Hematopoietic multipotent progenitor cell (in vitro differentiated cells): ENCODE data around the gene RRAS. TPM values are rescaled to one million over a fixed set of nuclear protein-coding genes. Genes with fewer than 3 reads are reported as not detected.
A peak's percentile ranks its signal among the peaks of the same experiment; 100 is the strongest.

Experiments
- DNase-seq, 3 donors: peaks; one replicate each; pipeline ENCODE4 v3.0.0-alpha.2; 2011 to 2015; ENCODE audit warnings: low read depth in 2 of 3, low spot score in 2 of 3
- total RNA-seq: library from RNA; depleted of rRNA; stranded (reverse); fragments of >200 nt; gene quantifications from one replicate; pipeline ENCODE4 v1.2.3, GENCODE V29; 2012

RRAS gene
- total RNA-seq, 1 donor: 7.5 TPM

- DNase-seq: no peak
Measured at GRCh38 chr19:49597703-49597974, 42.3 kb downstream of the RRAS start.

- DNase-seq: no peak
Measured at GRCh38 chr19:49596954-49597702, 42.8 kb downstream of the RRAS start.

GRCh38 chr19:49596407-49596806 lies 43.5 kb downstream of the RRAS start:
- DNase-seq: no peak

- no peak for DNase-seq
Measured at GRCh38 chr19:49595819-49596404, 44.0 kb downstream of the RRAS start.

GRCh38 chr19:49594993-49595818 lies 44.7 kb downstream of the RRAS start:
- DNase-seq: no peak

- DNase-seq: no peak
Measured at GRCh38 chr19:49594157-49594992, 45.6 kb downstream of the RRAS start.

- DNase-seq: peak in 2 of 3 donors; percentile 92 to 94
Measured at GRCh38 chr19:49593233-49594113, 46.5 kb downstream of the RRAS start.

- DNase-seq: no peak
Measured at GRCh38 chr19:49592486-49593232, 47.3 kb downstream of the RRAS start.

- peak in 2 of 3 donors; percentile 36 to 40 for DNase-seq
Measured at GRCh38 chr19:49591731-49592485, 48.0 kb downstream of the RRAS start.

GRCh38 chr19:49590971-49591730 lies 48.8 kb downstream of the RRAS start, which contains the start of gene PRR12:
TSS of gene PRR12 (plus strand) at chr19:49591182. CDS start at chr19:49591655, 473 bp downstream.
- peak in 2 of 3 donors; percentile 77 to 83 for DNase-seq

GRCh38 chr19:49590071-49590970 lies 49.6 kb downstream of the RRAS start:
- DNase-seq: peak; percentile 85 to 98 (median 97)

- DNase-seq: peak in 1 of 3 donors; percentile 6
Measured at GRCh38 chr19:49589502-49589905, 50.4 kb downstream of the RRAS start.

- no peak for DNase-seq
Measured at GRCh38 chr19:49588365-49589122, 51.4 kb downstream of the RRAS start.

GRCh38 chr19:49587227-49587626 lies 52.7 kb downstream of the RRAS start:
- no peak for DNase-seq
